22Rv1 (cell line): ENCODE data around the gene MFAP2.

ENCODE experiments used
- H3K27ac ChIP-seq: fragments of 450-650 bp; 2 replicates; pipeline ENCODE4 v1.5.1; 2017
- ZFX ChIP-seq: fragments of 450-650 bp; IDR thresholded peaks from 2 replicates; pipeline ENCODE4 v1.6.1; 2017; ENCODE audit warnings: antibody characterized with exemption, borderline replicate concordance
- TF ChIP-seq, protein P1 (sequence below): fragments of 450-650 bp; IDR thresholded peaks from 2 replicates; pipeline ENCODE4 v1.5.1; 2017; ENCODE audit warnings: mild to moderate bottlenecking

Gene MFAP2

DNA sequence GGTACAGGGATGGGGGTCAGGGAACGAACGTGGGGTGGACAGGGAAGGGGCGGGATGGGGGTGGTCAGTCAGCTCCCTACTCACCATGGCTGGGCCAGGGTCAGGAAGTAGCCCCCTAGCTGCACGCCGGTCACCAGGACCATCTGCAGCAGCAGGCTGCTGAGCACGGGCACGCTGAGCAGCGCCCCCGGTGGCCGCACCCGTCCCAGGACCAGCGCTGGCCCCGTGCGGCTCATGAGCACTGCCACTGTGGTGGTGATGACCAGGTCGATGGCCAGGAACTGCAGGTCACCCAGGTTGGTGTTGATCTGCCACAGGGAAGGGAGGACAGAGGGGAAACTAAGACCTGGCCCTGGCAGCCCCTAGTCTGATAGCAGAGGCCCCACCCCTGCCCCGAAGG lies 6.5 kb upstream of the MFAP2 start:
- no peak for TF ChIP-seq ZFX
- TF ChIP-seq, protein P1, sequence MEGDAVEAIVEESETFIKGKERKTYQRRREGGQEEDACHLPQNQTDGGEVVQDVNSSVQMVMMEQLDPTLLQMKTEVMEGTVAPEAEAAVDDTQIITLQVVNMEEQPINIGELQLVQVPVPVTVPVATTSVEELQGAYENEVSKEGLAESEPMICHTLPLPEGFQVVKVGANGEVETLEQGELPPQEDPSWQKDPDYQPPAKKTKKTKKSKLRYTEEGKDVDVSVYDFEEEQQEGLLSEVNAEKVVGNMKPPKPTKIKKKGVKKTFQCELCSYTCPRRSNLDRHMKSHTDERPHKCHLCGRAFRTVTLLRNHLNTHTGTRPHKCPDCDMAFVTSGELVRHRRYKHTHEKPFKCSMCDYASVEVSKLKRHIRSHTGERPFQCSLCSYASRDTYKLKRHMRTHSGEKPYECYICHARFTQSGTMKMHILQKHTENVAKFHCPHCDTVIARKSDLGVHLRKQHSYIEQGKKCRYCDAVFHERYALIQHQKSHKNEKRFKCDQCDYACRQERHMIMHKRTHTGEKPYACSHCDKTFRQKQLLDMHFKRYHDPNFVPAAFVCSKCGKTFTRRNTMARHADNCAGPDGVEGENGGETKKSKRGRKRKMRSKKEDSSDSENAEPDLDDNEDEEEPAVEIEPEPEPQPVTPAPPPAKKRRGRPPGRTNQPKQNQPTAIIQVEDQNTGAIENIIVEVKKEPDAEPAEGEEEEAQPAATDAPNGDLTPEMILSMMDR = peak; percentile 80

GRCh38 chr1:16986560-16986959 lies 6.1 kb upstream of the MFAP2 start:
- H3K27ac ChIP-seq = no peak overlapping the region
- TF ChIP-seq, protein P1 = no peak
- TF ChIP-seq ZFX = no peak

More for the DNA sequence above, 6.5 kb upstream of the MFAP2 start:
- H3K27ac ChIP-seq = no peak overlapping the region

DNA sequence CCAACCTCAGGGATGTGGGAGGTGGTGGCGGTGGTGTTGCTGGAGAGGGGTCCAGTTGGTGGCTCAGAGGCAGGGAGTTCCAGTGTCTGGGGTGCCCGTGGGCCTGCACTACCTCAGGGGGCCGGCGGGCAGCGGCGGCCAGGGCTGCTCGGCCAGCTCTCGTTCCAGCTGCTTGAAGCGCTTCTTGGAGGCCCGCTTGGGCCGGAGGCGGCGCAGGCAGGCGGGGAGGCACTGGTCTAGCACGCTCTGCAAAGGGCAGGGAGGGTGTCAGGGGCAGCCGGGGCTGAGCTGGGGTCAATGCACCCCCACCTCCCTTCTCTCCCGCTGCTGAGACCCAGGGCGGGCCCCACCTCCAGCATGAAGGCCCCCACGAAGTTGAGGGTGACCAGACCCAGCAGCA lies 5.7 kb upstream of the MFAP2 start:
- TF ChIP-seq, protein P1 = no peak
- TF ChIP-seq ZFX = no peak

GRCh38 chr1:16984717-16985116 lies 4.3 kb upstream of the MFAP2 start:
- H3K27ac ChIP-seq = 0 out of 2 replicates have a peak overlapping the region, but pooled peaks have one; percentile 7
- TF ChIP-seq ZFX = no peak
- TF ChIP-seq, protein P1 = no peak

More for the DNA sequence above, 5.7 kb upstream of the MFAP2 start:
- no peak overlapping the region for H3K27ac ChIP-seq

DNA sequence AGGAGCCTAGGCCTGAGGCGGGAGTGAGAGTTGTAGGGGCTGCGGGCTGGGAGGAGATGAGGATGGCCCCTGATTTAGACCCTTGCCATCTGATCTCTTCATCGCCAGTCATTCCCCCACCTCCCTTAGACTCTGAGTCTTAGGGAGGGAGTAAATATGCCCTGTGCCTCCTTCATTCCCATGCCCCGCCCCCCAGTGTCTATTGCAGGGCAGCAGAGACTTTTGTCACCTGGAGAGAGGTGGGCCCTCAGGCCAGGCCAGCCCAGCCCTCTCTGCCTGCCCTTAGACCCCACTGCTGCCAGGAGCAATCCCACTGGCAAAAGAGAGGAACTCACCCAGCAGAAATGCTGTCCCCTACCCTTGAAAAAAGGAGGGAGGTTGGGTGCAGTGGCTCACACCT lies 3.2 kb upstream of the MFAP2 start:
- TF ChIP-seq, protein P1 = no peak
- no peak for TF ChIP-seq ZFX
- H3K27ac ChIP-seq = no peak overlapping the region

DNA sequence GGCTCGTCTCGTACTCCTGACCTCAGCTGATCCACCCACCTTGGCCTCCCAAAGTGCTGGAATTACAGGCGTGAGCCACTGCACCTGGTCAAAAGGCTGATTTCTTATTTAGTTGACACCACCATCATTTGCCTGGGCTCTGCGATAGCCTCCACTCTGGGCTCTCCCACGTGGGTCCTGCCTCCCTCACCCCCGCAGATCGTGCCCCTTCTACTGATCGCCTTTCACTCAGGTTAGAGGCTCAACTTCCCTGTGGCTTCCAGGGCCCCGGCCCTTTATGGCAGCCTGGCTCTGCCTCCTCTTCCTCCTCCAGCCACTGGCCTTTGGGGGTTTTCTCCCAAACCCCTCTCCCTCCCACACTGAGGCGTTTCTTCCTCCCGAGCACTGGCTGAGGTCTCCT lies 2.5 kb upstream of the MFAP2 start:
- H3K27ac ChIP-seq = no peak overlapping the region
- no peak for TF ChIP-seq ZFX
- TF ChIP-seq, protein P1 = no peak

DNA sequence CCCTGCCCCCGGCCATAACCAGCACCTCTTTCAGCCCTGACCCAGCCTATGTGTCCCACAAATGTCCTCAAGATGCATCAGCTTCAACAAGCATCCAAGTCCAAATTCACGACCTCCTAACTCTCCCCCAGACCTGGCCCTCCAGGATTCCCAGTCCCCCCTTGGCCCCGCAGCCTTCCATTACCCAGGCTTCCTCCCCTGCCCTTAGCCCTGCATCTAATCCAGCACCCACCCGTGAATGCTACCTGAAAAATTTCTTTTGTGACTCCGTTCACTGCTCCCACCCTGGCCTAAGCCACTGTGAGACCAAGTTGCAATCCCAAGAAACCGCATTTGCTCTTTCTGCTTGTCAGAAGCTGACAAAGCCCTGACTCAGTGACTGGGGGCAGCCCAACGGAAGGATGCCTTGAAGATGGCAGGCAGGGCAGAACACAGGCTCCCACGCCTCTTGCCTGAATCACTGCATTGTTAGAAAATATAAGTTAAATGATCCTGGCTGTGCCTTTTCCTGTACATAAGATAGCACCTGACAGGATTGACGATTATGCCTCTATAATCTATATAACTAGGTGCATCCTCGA lies 939 bp upstream of the MFAP2 start:
- H3K27ac ChIP-seq = no peak overlapping the region

More for the DNA sequence above, 939 bp upstream of the MFAP2 start:
- TF ChIP-seq, protein P1 = no peak
- TF ChIP-seq ZFX = no peak
